ENCODE data around the gene ADH4. TPM values are rescaled to one million over a fixed set of nuclear protein-coding genes. Genes with fewer than 3 reads are reported as not detected.

The ADH4 gene
- total and polyA plus RNA-seq, 12 donors = 0.31 to 10.7 (median 1.4) TPM; not detected in 2

DNA sequence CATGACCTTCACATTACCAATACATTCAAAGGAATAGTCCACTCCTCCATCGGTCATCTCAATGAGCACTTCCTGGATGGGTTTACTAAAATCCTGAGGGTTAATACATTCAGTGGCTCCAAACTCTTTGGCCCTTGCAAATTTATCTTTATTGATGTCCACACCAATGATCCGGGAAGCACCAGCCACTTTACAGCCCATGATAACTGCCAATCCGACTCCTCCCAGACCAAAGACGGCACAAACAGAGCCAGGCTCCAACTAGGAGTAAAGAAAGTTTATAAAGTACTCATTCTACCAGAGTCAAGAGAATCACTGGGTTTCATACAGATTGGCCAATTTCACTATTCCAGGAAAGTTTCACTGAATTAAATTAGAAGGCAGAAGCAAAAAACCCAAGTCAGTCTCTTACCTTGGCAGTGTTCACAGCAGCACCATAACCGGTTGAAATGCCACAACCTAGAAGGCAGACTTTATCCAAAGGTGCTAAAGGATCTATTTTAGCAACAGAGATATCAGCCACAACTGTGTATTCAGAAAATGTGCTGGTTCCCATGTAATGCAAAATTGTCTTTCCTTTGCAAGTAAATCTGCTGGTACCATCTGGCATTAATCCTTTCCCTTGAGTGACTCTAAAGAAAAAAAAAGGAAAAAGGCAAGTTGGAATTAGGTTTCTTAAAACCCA, 67.7 kb downstream of the ADH4 start:
- Histone ChIP-seq H3K27ac (no peak overlapping the region), H3K4me3 (no peak overlapping the region), H3K9me3 (replicated peaks in 1 of 3) (no peaks in the 10 kb centered on the region), H3K27me3 (no peaks in the 10 kb centered on the region), H3K36me3 (replicated peaks in 1 of 2) (peaks cover 0 to 74% of the 10 kb centered on the region in 2 donors), H3K4me1 (replicated peaks in 1 of 2) (no peaks in the 10 kb centered on the region)
- no peak for DNase-seq
- intact Hi-C loops (cut with DNase I) = no loop called here
- no peak for TF ChIP-seq POLR2A (IDR thresholded peaks at IDR 0.05)
- TF ChIP-seq, protein P1, sequence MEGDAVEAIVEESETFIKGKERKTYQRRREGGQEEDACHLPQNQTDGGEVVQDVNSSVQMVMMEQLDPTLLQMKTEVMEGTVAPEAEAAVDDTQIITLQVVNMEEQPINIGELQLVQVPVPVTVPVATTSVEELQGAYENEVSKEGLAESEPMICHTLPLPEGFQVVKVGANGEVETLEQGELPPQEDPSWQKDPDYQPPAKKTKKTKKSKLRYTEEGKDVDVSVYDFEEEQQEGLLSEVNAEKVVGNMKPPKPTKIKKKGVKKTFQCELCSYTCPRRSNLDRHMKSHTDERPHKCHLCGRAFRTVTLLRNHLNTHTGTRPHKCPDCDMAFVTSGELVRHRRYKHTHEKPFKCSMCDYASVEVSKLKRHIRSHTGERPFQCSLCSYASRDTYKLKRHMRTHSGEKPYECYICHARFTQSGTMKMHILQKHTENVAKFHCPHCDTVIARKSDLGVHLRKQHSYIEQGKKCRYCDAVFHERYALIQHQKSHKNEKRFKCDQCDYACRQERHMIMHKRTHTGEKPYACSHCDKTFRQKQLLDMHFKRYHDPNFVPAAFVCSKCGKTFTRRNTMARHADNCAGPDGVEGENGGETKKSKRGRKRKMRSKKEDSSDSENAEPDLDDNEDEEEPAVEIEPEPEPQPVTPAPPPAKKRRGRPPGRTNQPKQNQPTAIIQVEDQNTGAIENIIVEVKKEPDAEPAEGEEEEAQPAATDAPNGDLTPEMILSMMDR (IDR thresholded peaks at IDR 0.05) = no peak
- 96 to 99% (median 97%) methylated on average over 5 of the region's 5 CpGs for WGBS, 4 donors

GRCh38 chr4:99074816-99075215, 69.3 kb downstream of the ADH4 start:
- intact Hi-C loops (cut with DNase I) = no loop called here
- TF ChIP-seq POLR2A (IDR thresholded peaks at IDR 0.05) = no peak
- TF ChIP-seq, protein P1 (IDR thresholded peaks at IDR 0.05) = no peak
- no peak overlapping the region for H3K27ac ChIP-seq
- DNase-seq = no peak
- 95 to 98% (median 96%) methylated on average over 7 of the region's 7 CpGs for WGBS, 4 donors
- no peaks in the 10 kb centered on the region for H3K4me1 ChIP-seq (replicated peaks in 1 of 2)
- no peaks in the 10 kb centered on the region for H3K27me3 ChIP-seq
- no peak overlapping the region for H3K4me3 ChIP-seq
- peaks cover 0 to 63% of the 10 kb centered on the region in 2 donors for H3K36me3 ChIP-seq (replicated peaks in 1 of 2)
- H3K9me3 ChIP-seq (replicated peaks in 1 of 3) = no peaks in the 10 kb centered on the region

Other genes with a start within 250 kb of the ADH4 start
- 100 to 1,000 TPM in 1 of 9 donors, 10 to 100 TPM in 8; 47.5 to 169 (median 71.3) TPM for gene EIF4E, start 215.2 kb downstream of the ADH4 start, total RNA-seq
- gene EIF4E, start 215.2 kb downstream of the ADH4 start, polyA plus RNA-seq = 100 to 1,000 TPM in 1 of 3 donors, 10 to 100 TPM in 1, 1 to 10 TPM in 1; 5.9 to 151 (median 19.9) TPM
- 10 to 100 TPM; 12.1 to 35.3 (median 18.3) TPM for gene METAP1, start 148.6 kb downstream of the ADH4 start, total RNA-seq
- 10 to 100 TPM; 12.7 to 17.2 (median 13.9) TPM for gene METAP1, start 148.6 kb downstream of the ADH4 start, polyA plus RNA-seq
- gene ADH5, start 55.5 kb downstream of the ADH4 start, total RNA-seq = 100 to 1,000 TPM in 6 of 9 donors, 10 to 100 TPM in 3; 87.3 to 145 (median 120) TPM
- gene ADH5, start 55.5 kb downstream of the ADH4 start, polyA plus RNA-seq = 10 to 100 TPM; 50.1 to 99.3 (median 70.5) TPM
- gene ADH6, start 74.9 kb upstream of the ADH4 start, total RNA-seq = under 1 TPM in 1 of 9 donors, not detected in 8; 0.78 TPM
- under 1 TPM in 2 of 3 donors, not detected in 1; 0.03 to 0.26 TPM for gene ADH6, start 74.9 kb upstream of the ADH4 start, polyA plus RNA-seq
- gene ADH1A, start 146.7 kb upstream of the ADH4 start, total RNA-seq = 1 to 10 TPM in 2 of 9 donors, under 1 TPM in 2, not detected in 5; 0.42 to 1.5 (median 0.90) TPM
- gene ADH1A, start 146.7 kb upstream of the ADH4 start, polyA plus RNA-seq = not detected
- 100 to 1,000 TPM in 8 of 9 donors, 10 to 100 TPM in 1; 20.0 to 615 (median 360) TPM for gene ADH1B, start 177.1 kb upstream of the ADH4 start, total RNA-seq
- gene ADH1B, start 177.1 kb upstream of the ADH4 start, polyA plus RNA-seq = 100 to 1,000 TPM; 118 to 208 (median 142) TPM
- 1 to 10 TPM in 5 of 9 donors, under 1 TPM in 4; 0.32 to 3.6 (median 1.1) TPM for gene ADH1C, start 208.4 kb upstream of the ADH4 start, total RNA-seq
- 1 to 10 TPM in 2 of 3 donors, under 1 TPM in 1; 0.51 to 3.4 (median 1.5) TPM for gene ADH1C, start 208.4 kb upstream of the ADH4 start, polyA plus RNA-seq